H9 (cell line): ENCODE measurements around the gene ZNF433. TPM values are rescaled to one million over a fixed set of nuclear protein-coding genes. Genes with fewer than 3 reads are reported as not detected.

Source experiments
- DNase-seq: peaks from one replicate; pipeline ENCODE4 v3.0.0-alpha.2; 2017
- H2AFZ ChIP-seq: one replicate; pipeline ENCODE4 v1.6.1; 2013; ENCODE audit warnings: mild to moderate bottlenecking, low read length, control low read depth, moderate library complexity
- H2AK5ac ChIP-seq: 2 replicates; pipeline ENCODE4 v1.6.1; 2013; ENCODE audit warnings: low read length, control low read depth, mixed read lengths; ENCODE audit not compliant: insufficient read length
- H2BK120ac ChIP-seq: one replicate; pipeline ENCODE4 v1.6.1; 2013; ENCODE audit warnings: low read depth, mild to moderate bottlenecking, low read length, control low read depth, inconsistent platforms; ENCODE audit not compliant: poor library complexity, severe bottlenecking
- H2BK12ac ChIP-seq: 2 replicates; pipeline ENCODE4 v1.6.1; 2013; ENCODE audit warnings: low read length, control low read depth, mixed read lengths, low read depth; ENCODE audit not compliant: insufficient read length
- H2BK15ac ChIP-seq: 2 replicates; pipeline ENCODE4 v1.6.1; 2013; ENCODE audit warnings: low read depth, low read length, control low read depth
- H2BK20ac ChIP-seq: one replicate; pipeline ENCODE4 v1.6.1; 2013; ENCODE audit warnings: low read depth, mild to moderate bottlenecking, low read length, control low read depth, inconsistent platforms; ENCODE audit not compliant: poor library complexity, severe bottlenecking
- H2BK5ac ChIP-seq: 2 replicates; pipeline ENCODE4 v1.6.1; 2013; ENCODE audit warnings: low read length, control low read depth, mixed read lengths; ENCODE audit not compliant: insufficient read length
- H3K14ac ChIP-seq: 2 replicates; pipeline ENCODE4 v1.6.1; 2013; ENCODE audit warnings: low read length, control low read depth; ENCODE audit not compliant: insufficient read depth
- H3K18ac ChIP-seq: 2 replicates; pipeline ENCODE4 v1.6.1; 2013; ENCODE audit warnings: low read depth, mild to moderate bottlenecking, mixed read lengths, low read length, control low read depth; ENCODE audit not compliant: insufficient read length
- H3K23ac ChIP-seq: 2 replicates; pipeline ENCODE4 v1.6.1; 2013; ENCODE audit warnings: low read length, control low read depth, mixed read lengths, low read depth; ENCODE audit not compliant: insufficient read length
- H3K23me2 ChIP-seq: 2 replicates; pipeline ENCODE4 v1.6.1; 2013; ENCODE audit warnings: low read depth, mild to moderate bottlenecking, mixed read lengths, low read length, control low read depth; ENCODE audit not compliant: insufficient read length, poor library complexity, severe bottlenecking
- H3K27ac ChIP-seq: 2 replicates; pipeline ENCODE4 v1.5.1; 2013; ENCODE audit warnings: low read length, control low read depth, mixed read lengths, low read depth; ENCODE audit not compliant: insufficient read length
- H3K27me3 ChIP-seq: 2 replicates; pipeline ENCODE4 v1.6.1; 2013; ENCODE audit warnings: low read length, control low read depth, inconsistent platforms; ENCODE audit not compliant: insufficient read depth
- H3K4ac ChIP-seq: 2 replicates; pipeline ENCODE4 v1.6.1; 2013; ENCODE audit warnings: low read depth, mild to moderate bottlenecking, control low read depth, inconsistent platforms, low read length, moderate library complexity
- H3K4me1 ChIP-seq: 2 replicates; pipeline ENCODE4 v1.6.1; 2013; ENCODE audit warnings: low read length, control low read depth, inconsistent platforms; ENCODE audit not compliant: insufficient read depth
- H3K4me2 ChIP-seq: 2 replicates; pipeline ENCODE4 v1.6.1; 2013; ENCODE audit warnings: low read length, control low read depth, mixed read lengths; ENCODE audit not compliant: insufficient read length, insufficient read depth
- H3K56ac ChIP-seq: 2 replicates; pipeline ENCODE4 v1.6.1; 2013; ENCODE audit warnings: low read depth, mild to moderate bottlenecking, mixed read lengths, low read length, control low read depth; ENCODE audit not compliant: insufficient read length
- H3K79me1 ChIP-seq: 2 replicates; pipeline ENCODE4 v1.6.1; 2013; ENCODE audit warnings: low read depth, mild to moderate bottlenecking, moderate library complexity, low read length, control low read depth, inconsistent platforms; ENCODE audit not compliant: insufficient read depth, poor library complexity, severe bottlenecking
- H3K79me2 ChIP-seq: 2 replicates; pipeline ENCODE4 v1.6.1; 2013; ENCODE audit warnings: low read length, control low read depth, inconsistent platforms; ENCODE audit not compliant: insufficient read depth
- H3K9ac ChIP-seq: 2 replicates; pipeline ENCODE4 v1.6.1; 2013; ENCODE audit warnings: low read length, control low read depth, mixed read lengths; ENCODE audit not compliant: insufficient read length; ENCODE audit errors: extremely low read depth
- H3K9me3 ChIP-seq: one replicate; pipeline ENCODE4 v1.6.1; 2013; ENCODE audit warnings: low read depth, low read length, inconsistent platforms; ENCODE audit not compliant: control insufficient read depth
- H3T11ph ChIP-seq: one replicate; pipeline ENCODE4 v1.6.1; 2013; ENCODE audit warnings: mild to moderate bottlenecking, low read length, control low read depth, inconsistent platforms
- H4K20me1 ChIP-seq: one replicate; pipeline ENCODE4 v1.6.1; 2013; ENCODE audit not compliant: control insufficient read depth, insufficient read length, insufficient read depth
- H4K5ac ChIP-seq: 2 replicates; pipeline ENCODE4 v1.6.1; 2013; ENCODE audit warnings: low read depth, mild to moderate bottlenecking, mixed read lengths, low read length, control low read depth; ENCODE audit not compliant: insufficient read length
- H4K8ac ChIP-seq: replicated peaks from 2 replicates; pipeline ENCODE4 v1.6.1; 2013; ENCODE audit warnings: low read length, control low read depth, mixed read lengths, low read depth; ENCODE audit not compliant: insufficient read length
- H4K91ac ChIP-seq: 2 replicates; pipeline ENCODE4 v1.6.1; 2013; ENCODE audit warnings: low read depth, mild to moderate bottlenecking, moderate library complexity, mixed read lengths, low read length, control low read depth; ENCODE audit not compliant: insufficient read length
- H3K27ac Mint-ChIP-seq, 3 experiments: 2 replicates in 2 of 3; 3 replicates in 1 of 3; pipeline ENCODE4 v1.8.0; 2020 to 2021; ENCODE audit warnings: mixed read lengths in 3 of 3, mild to moderate bottlenecking in 1 of 3, moderate library complexity in 1 of 3
- H3K27me3 Mint-ChIP-seq: 2 replicates; pipeline ENCODE4 v1.8.0; 2021; ENCODE audit warnings: low read depth, mild to moderate bottlenecking, moderate library complexity, mixed read lengths
- H3K36me3 Mint-ChIP-seq, 3 experiments: 2 replicates in 2 of 3; 3 replicates in 1 of 3; pipeline ENCODE4 v1.8.0; 2020 to 2021; ENCODE audit warnings: low read depth in 3 of 3, mixed read lengths in 3 of 3; ENCODE audit not compliant: insufficient read depth in 1 of 3
- H3K4me1 Mint-ChIP-seq, 2 experiments: 2 replicates each; pipeline ENCODE4 v1.8.0; 2020; ENCODE audit warnings: mixed read lengths in 2 of 2
- H3K4me3 Mint-ChIP-seq, 2 experiments: 2 replicates in 1 of 2; 3 replicates in 1 of 2; pipeline ENCODE4 v1.8.0; 2020 to 2021; ENCODE audit warnings: mild to moderate bottlenecking in 2 of 2, mixed read lengths in 2 of 2, moderate library complexity in 1 of 2
- H3K9me3 Mint-ChIP-seq, 2 experiments: 2 replicates in 1 of 2; 3 replicates in 1 of 2; pipeline ENCODE4 v1.8.0; 2020; ENCODE audit warnings: mild to moderate bottlenecking in 2 of 2, mixed read lengths in 2 of 2, moderate library complexity in 1 of 2
- CTCF ChIP-seq: fragments of 200-600 bp; sonication (generic); conservative IDR thresholded peaks from 3 replicates; pipeline ENCODE4 v1.8.0; 2021; ENCODE audit warnings: antibody characterized with exemption, mild to moderate bottlenecking
- WGBS: extraction: QIAGEN DNeasy Blood & Tissue Kit; methylation state at CpG from one replicate; pipeline ENCODE4 v1.1.7; 2013; ENCODE audit warnings: missing lambda C conversion rate, low lambda C conversion rate, mixed read lengths; ENCODE audit not compliant: insufficient read length; ENCODE audit errors: extremely low coverage; 5-methylcytosine and 5-hydroxymethylcytosine counted together
- total RNA-seq: library from RNA; stranded (reverse); gene quantifications from 2 replicates; pipeline ENCODE4 v1.2.1, GENCODE V29; 2021

The ZNF433 gene
- total RNA-seq, 1 experiment from 2014 or later, result 1.9 TPM

GRCh38 chr19:11970174-11970573 is 65.3 kb downstream of the ZNF433 start:
- Histone ChIP-seq H3K9ac (no peak overlapping the region), H3K79me1 (no peaks in the 10 kb centered on the region), H2BK15ac (no peak overlapping the region), H4K91ac (no peak overlapping the region), H3K23ac (no peak overlapping the region), H3K27me3 (no peaks in the 10 kb centered on the region; the same call in 1 of the 2 replicates), H2BK20ac (no peak overlapping the region), H2BK120ac (no peak overlapping the region), H4K8ac (no peak overlapping the region), H3K56ac (no peak overlapping the region), H3K9me3 (no peaks in the 10 kb centered on the region), H2BK5ac (no peak overlapping the region), H3K23me2 (peaks cover 5% of the 10 kb centered on the region), H2AK5ac (no peak overlapping the region), H4K20me1 (no peaks in the 10 kb centered on the region), H3K4ac (no peak overlapping the region), H3K14ac (no peak overlapping the region), H3K4me2 (no peak overlapping the region), H2AFZ (no peak overlapping the region), H3K18ac (no peak overlapping the region), H2BK12ac (no peak overlapping the region), H3K27ac (no peak overlapping the region), H3K79me2 (no peaks in the 10 kb centered on the region), H4K5ac (no peak overlapping the region), H3K4me1 (no peaks in the 10 kb centered on the region), H3T11ph (no peak overlapping the region)
- no peak for TF ChIP-seq CTCF
- no CpG with 5 or more reads among the region's 1 CpG for WGBS
- Mint-ChIP-seq H3K4me3 (no peak overlapping the region), H3K9me3 (peaks cover 12 to 43% of the 10 kb centered on the region in 2 experiments), H3K4me1 (peaks cover 7 to 8% of the 10 kb centered on the region in 2 experiments), H3K27me3 (peaks cover 19% of the 10 kb centered on the region), H3K36me3 (peaks cover 5 to 29% (median 26%) of the 10 kb centered on the region in 3 experiments), H3K27ac (no peak overlapping the region)
- no peak for DNase-seq
